HepG2 (cell line): ENCODE results near the gene PRRT2. TPM values are rescaled to one million over a fixed set of nuclear protein-coding genes. Genes with fewer than 3 reads are reported as not detected.
A peak's percentile ranks its signal among the peaks of the same experiment; 100 is the strongest.

Experiments
- BHLHE40 ChIP-seq: IDR thresholded peaks from 2 replicates; pipeline ENCODE4 v1.6.1; 2011; ENCODE audit warnings: low read length, improper control_type of control experiment
- MTF2 ChIP-seq: sonication (generic); formaldehyde crosslinking; IDR thresholded peaks from 2 replicates; pipeline ENCODE4 v1.5.0; 2020; ENCODE audit warnings: missing genetic modification reagents, borderline replicate concordance
- ONECUT2 ChIP-seq: sonication (generic); formaldehyde crosslinking; IDR thresholded peaks from 2 replicates; pipeline ENCODE4 v1.4.0; 2020; ENCODE audit warnings: missing genetic modification reagents
- SALL2 ChIP-seq: sonication (generic); formaldehyde crosslinking; IDR thresholded peaks from 2 replicates; pipeline ENCODE4 v1.8.1; 2023; ENCODE audit warnings: mild to moderate bottlenecking, missing genetic modification reagents, inconsistent platforms
- SMAD1 ChIP-seq: sonication (generic); formaldehyde crosslinking; IDR thresholded peaks from 2 replicates; pipeline ENCODE4 v1.4.0; 2020; ENCODE audit warnings: missing genetic modification reagents, low read depth, mild to moderate bottlenecking, borderline replicate concordance
- ZFP90 ChIP-seq: sonication (generic); formaldehyde crosslinking; IDR thresholded peaks from 2 replicates; pipeline ENCODE4 v1.8.0; 2022; ENCODE audit warnings: missing genetic modification reagents, mild to moderate bottlenecking, inconsistent platforms, borderline replicate concordance
- ZNF180 ChIP-seq: sonication (generic); formaldehyde crosslinking; IDR thresholded peaks from 2 replicates; pipeline ENCODE4 v1.4.0; 2020; ENCODE audit warnings: low read depth, missing genetic modification reagents, borderline replicate concordance
- ZNF367 ChIP-seq: sonication (generic); formaldehyde crosslinking; IDR thresholded peaks from 2 replicates; pipeline ENCODE4 v1.4.0; 2020; ENCODE audit warnings: missing genetic modification reagents, borderline replicate concordance
- ZNF619 ChIP-seq: sonication (generic); formaldehyde crosslinking; IDR thresholded peaks from 2 replicates; pipeline ENCODE4 v1.4.0; 2020; ENCODE audit warnings: mild to moderate bottlenecking, missing genetic modification reagents
- ZNF891 ChIP-seq: sonication (generic); formaldehyde crosslinking; IDR thresholded peaks from 2 replicates; pipeline ENCODE4 v1.5.0; 2020; ENCODE audit warnings: mild to moderate bottlenecking, missing genetic modification reagents
- polyA plus RNA-seq, 8 experiments: library from polyadenylated mRNA; depleted of rRNA in 3 of 8; stranded (reverse) in 7 of 8; unstranded in 1 of 8; fragments of >200 nt; fragmentation: Illumina TruSeq in 4 of 8; extraction: Trizol in 4 of 8; gene quantifications; 2 replicates each; pipeline versions ENCODE4 v1.2.1 to v1.2.3, GENCODE V29; 2011 to 2016; ENCODE audit warnings: low read depth in 4 of 8, missing spikeins in 1 of 8, mixed read lengths in 1 of 8; ENCODE audit not compliant: insufficient read depth in 1 of 8
- total RNA-seq, 5 experiments: library from RNA; depleted of rRNA; stranded (reverse); fragments of >200 nt; fragmentation: Illumina TruSeq; extraction: Trizol; gene quantifications; 2 replicates each; pipeline ENCODE4 v1.2.3, GENCODE V29; 2016; ENCODE audit warnings: low read depth in 1 of 5
- TF ChIP-seq, protein P1 (sequence below): sonication (generic); formaldehyde crosslinking; IDR thresholded peaks from 2 replicates; pipeline ENCODE4 v1.4.0; 2020; ENCODE audit warnings: missing genetic modification reagents, borderline replicate concordance
- TF ChIP-seq, protein P2 (sequence below): sonication (generic); formaldehyde crosslinking; IDR thresholded peaks from 2 replicates; pipeline ENCODE4 v1.4.0; 2020; ENCODE audit warnings: missing genetic modification reagents
- TF ChIP-seq, protein P3 (sequence below): sonication (generic); formaldehyde crosslinking; IDR thresholded peaks from 2 replicates; pipeline ENCODE4 v1.5.0; 2020; ENCODE audit warnings: missing genetic modification reagents, mild to moderate bottlenecking, borderline replicate concordance
- TF ChIP-seq, protein P4 (sequence below): IDR thresholded peaks from 2 replicates; pipeline ENCODE4 v1.6.1; 2016; ENCODE audit warnings: low read depth, control low read depth
- TF ChIP-seq, protein P5 (sequence below): sonication (generic); formaldehyde crosslinking; IDR thresholded peaks from 2 replicates; pipeline ENCODE4 v1.4.0; 2020; ENCODE audit warnings: missing genetic modification reagents, borderline replicate concordance
- TF ChIP-seq, protein P6 (sequence below), 2 experiments: sonication (generic) in 1 of 2; formaldehyde crosslinking in 1 of 2; IDR thresholded peaks; 2 replicates each; pipeline versions ENCODE4 v1.4.0 to v1.6.1; 2018 to 2020; ENCODE audit warnings: missing genetic modification reagents in 2 of 2, borderline replicate concordance in 1 of 2, low read depth in 1 of 2, mild to moderate bottlenecking in 1 of 2, missing biosample characterization in 1 of 2

PRRT2 gene
- total and polyA plus RNA-seq, 2 of the 13 experiments (the other 11 are each of a cell fraction or from before 2014, with no cell fraction given), result 0.51 to 1.1 TPM

DNA sequence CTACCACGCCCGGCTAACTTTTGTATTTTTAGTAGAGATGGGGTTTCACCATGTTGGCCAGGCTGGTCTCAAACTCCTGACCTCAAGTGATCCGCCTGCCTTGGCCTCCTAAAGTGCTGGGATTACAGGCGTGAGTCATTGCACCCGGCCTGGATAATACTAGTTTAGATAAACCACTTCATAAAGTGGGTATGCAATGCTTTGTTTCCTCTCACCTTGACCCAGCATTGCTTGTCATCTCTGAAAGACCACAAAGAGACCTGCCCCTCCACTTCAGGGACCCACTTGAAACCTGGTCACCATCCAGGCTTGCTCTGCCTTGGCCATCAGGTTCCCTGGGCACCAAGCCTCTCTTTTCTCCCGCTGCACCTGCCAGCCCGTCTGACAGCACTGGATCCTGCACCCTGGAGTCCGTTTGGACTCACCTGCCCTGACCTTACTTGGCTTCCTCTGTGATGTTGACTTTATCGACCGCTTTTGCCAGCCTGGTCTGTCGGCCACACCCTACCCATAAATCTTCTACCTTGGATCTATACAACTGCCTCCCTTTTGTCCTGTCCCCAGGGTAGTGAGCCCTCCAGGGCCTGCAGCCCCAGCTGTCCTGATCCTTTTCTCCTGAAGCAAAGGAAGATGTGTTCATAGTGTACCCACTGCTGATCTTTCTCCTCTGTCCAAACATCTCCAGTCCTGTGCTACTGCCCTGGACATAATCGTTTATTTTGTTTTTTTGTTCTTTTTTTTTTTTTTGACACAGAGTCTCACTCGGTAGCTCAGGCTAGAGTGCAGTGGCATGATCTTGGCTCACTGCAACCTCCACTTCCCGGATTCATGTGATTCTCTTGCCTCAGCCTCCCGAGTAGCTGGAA, 46.6 kb upstream of the PRRT2 start (continued):
- TF ChIP-seq, protein P1, sequence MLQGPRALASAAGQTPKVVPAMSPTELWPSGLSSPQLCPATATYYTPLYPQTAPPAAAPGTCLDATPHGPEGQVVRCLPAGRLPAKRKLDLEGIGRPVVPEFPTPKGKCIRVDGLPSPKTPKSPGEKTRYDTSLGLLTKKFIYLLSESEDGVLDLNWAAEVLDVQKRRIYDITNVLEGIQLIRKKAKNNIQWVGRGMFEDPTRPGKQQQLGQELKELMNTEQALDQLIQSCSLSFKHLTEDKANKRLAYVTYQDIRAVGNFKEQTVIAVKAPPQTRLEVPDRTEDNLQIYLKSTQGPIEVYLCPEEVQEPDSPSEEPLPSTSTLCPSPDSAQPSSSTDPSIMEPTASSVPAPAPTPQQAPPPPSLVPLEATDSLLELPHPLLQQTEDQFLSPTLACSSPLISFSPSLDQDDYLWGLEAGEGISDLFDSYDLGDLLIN (CRISPR knock-in tag), result no peak
- TF ChIP-seq SALL2 (CRISPR knock-in tag), result peak; percentile 80; the same call in 1 of the 2 replicates
- no peak for TF ChIP-seq ZNF367 (CRISPR knock-in tag)
- TF ChIP-seq, protein P2, sequence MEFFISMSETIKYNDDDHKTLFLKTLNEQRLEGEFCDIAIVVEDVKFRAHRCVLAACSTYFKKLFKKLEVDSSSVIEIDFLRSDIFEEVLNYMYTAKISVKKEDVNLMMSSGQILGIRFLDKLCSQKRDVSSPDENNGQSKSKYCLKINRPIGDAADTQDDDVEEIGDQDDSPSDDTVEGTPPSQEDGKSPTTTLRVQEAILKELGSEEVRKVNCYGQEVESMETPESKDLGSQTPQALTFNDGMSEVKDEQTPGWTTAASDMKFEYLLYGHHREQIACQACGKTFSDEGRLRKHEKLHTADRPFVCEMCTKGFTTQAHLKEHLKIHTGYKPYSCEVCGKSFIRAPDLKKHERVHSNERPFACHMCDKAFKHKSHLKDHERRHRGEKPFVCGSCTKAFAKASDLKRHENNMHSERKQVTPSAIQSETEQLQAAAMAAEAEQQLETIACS (CRISPR knock-in tag), result no peak
- peak; percentile 90 for TF ChIP-seq ZFP90 (CRISPR knock-in tag)
- peak; percentile 97; the same call in 1 of the 2 replicates for TF ChIP-seq SMAD1
- TF ChIP-seq, protein P3, sequence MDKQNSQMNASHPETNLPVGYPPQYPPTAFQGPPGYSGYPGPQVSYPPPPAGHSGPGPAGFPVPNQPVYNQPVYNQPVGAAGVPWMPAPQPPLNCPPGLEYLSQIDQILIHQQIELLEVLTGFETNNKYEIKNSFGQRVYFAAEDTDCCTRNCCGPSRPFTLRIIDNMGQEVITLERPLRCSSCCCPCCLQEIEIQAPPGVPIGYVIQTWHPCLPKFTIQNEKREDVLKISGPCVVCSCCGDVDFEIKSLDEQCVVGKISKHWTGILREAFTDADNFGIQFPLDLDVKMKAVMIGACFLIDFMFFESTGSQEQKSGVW, result no peak
- peak; percentile 100 for TF ChIP-seq ONECUT2 (CRISPR knock-in tag)
- no peak for TF ChIP-seq MTF2 (CRISPR knock-in tag)
- TF ChIP-seq, protein P4, sequence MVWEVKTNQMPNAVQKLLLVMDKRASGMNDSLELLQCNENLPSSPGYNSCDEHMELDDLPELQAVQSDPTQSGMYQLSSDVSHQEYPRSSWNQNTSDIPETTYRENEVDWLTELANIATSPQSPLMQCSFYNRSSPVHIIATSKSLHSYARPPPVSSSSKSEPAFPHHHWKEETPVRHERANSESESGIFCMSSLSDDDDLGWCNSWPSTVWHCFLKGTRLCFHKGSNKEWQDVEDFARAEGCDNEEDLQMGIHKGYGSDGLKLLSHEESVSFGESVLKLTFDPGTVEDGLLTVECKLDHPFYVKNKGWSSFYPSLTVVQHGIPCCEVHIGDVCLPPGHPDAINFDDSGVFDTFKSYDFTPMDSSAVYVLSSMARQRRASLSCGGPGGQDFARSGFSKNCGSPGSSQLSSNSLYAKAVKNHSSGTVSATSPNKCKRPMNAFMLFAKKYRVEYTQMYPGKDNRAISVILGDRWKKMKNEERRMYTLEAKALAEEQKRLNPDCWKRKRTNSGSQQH (CRISPR knock-in tag), result no peak; the same call in 1 of the 2 replicates
- TF ChIP-seq BHLHE40, result 0 out of 2 replicates have a peak, but pooled peaks have one; percentile 42
- TF ChIP-seq, protein P5, sequence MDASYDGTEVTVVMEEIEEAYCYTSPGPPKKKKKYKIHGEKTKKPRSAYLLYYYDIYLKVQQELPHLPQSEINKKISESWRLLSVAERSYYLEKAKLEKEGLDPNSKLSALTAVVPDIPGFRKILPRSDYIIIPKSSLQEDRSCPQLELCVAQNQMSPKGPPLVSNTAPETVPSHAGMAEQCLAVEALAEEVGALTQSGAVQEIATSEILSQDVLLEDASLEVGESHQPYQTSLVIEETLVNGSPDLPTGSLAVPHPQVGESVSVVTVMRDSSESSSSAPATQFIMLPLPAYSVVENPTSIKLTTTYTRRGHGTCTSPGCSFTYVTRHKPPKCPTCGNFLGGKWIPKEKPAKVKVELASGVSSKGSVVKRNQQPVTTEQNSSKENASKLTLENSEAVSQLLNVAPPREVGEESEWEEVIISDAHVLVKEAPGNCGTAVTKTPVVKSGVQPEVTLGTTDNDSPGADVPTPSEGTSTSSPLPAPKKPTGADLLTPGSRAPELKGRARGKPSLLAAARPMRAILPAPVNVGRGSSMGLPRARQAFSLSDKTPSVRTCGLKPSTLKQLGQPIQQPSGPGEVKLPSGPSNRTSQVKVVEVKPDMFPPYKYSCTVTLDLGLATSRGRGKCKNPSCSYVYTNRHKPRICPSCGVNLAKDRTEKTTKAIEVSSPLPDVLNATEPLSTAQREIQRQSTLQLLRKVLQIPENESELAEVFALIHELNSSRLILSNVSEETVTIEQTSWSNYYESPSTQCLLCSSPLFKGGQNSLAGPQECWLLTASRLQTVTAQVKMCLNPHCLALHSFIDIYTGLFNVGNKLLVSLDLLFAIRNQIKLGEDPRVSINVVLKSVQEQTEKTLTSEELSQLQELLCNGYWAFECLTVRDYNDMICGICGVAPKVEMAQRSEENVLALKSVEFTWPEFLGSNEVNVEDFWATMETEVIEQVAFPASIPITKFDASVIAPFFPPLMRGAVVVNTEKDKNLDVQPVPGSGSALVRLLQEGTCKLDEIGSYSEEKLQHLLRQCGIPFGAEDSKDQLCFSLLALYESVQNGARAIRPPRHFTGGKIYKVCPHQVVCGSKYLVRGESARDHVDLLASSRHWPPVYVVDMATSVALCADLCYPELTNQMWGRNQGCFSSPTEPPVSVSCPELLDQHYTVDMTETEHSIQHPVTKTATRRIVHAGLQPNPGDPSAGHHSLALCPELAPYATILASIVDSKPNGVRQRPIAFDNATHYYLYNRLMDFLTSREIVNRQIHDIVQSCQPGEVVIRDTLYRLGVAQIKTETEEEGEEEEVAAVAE (CRISPR knock-in tag), result no peak
- no peak for TF ChIP-seq ZNF180 (CRISPR knock-in tag)
- no peak for TF ChIP-seq ZNF891
- peak; percentile 94; the same call in 1 of the 2 replicates for TF ChIP-seq ZNF619 (CRISPR knock-in tag)
- TF ChIP-seq, protein P6, sequence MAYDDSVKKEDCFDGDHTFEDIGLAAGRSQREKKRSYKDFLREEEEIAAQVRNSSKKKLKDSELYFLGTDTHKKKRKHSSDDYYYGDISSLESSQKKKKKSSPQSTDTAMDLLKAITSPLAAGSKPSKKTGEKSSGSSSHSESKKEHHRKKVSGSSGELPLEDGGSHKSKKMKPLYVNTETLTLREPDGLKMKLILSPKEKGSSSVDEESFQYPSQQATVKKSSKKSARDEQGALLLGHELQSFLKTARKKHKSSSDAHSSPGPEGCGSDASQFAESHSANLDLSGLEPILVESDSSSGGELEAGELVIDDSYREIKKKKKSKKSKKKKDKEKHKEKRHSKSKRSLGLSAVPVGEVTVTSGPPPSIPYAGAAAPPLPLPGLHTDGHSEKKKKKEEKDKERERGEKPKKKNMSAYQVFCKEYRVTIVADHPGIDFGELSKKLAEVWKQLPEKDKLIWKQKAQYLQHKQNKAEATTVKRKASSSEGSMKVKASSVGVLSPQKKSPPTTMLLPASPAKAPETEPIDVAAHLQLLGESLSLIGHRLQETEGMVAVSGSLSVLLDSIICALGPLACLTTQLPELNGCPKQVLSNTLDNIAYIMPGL (CRISPR knock-in tag; IDR thresholded peaks at IDR 0.05; ENCODE audit: borderline replicate concordance in 1 of 2, low read depth in 1 of 2), result peak in 1 of 2 experiments; percentile 66; a peak in 2 of 4 replicates
